Posterior cingulate gyrus (tissue), 11 donors: Measurements from ENCODE around the gene LAMB4.

Experiments used
- DNase-seq, 10 donors: peaks; one replicate each; pipeline versions ENCODE4 v3.0.0 to v3.0.0-alpha.2; 2020 to 2021; ENCODE audit warnings: mixed read lengths in 3 of 10
- intact Hi-C: fragments of 100-400 bp; cut with DNase I; formaldehyde crosslinking; loops from one replicate; pipeline ENCODE4 v1.15.1; 2023

Gene LAMB4

GRCh38 chr7:108144931-108145330 lies 14.8 kb upstream of the LAMB4 start:
- intact Hi-C loops = loop anchor here (5.0 to 10.0 kb wide), 2 partner anchors 38 to 400 kb away; partner anchors contain the start of gene CBLL1
- DNase-seq = no peak

GRCh38 chr7:108143658-108144420 lies 13.7 kb upstream of the LAMB4 start:
- DNase-seq = no peak
- intact Hi-C loops = loop anchor here (10.0 kb wide), 1 partner anchor 399 kb away; the partner anchor contains the start of gene CBLL1

DNA sequence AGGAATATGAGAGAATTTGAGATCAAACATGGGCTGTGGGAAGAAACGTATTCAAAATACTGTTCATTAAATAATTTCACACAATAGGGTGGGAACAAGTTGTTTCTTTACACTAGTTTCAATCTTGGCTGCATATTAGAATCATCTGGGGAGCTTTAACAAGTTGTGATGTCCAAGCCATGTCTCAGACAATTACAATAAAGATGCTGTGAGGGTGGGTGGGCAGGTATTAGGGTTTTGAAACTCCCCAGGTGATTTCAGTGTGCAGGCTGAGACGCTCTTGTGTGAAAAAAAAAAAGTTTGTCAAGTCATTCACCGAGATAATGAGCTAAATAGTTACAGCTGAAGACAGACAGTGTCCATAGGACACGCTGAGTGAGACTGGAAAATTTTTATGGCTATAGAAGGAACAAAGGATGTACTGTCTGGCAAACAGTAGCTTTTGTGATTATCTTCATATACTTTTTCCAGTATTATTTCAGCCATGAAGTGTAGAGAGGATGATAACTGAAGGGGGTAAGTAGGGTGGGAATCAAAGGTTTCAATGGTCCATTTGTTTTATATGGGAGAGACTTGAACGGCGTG lies 12.6 kb upstream of the LAMB4 start:
- DNase-seq = no peak
- intact Hi-C loops = loop anchor here (10.0 kb wide), 1 partner anchor 398 kb away; the partner anchor contains the start of gene CBLL1

DNA sequence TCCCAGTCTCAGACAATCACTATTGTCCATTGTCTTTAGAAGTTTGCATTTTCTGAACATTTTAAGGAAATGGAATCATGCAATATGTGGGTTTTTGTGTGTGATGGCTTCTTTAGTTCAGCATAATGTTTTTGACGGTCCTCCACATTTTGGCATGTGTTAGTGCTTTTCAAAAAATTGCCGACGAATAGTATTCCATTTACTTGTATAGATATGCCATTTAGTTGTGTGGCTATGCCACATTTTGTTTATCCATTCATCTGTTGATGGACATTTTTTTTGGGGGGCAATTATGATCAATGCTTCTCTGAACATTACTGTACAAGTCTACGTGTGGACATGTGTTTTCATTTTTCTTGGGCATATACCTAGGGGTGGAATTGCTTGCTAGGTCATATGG lies 12.0 kb upstream of the LAMB4 start:
- intact Hi-C loops = loop anchor here (10.0 kb wide), 1 partner anchor 397 kb away; the partner anchor contains the start of gene CBLL1
- no peak for DNase-seq

GRCh38 chr7:108140671-108141070 lies 10.5 kb upstream of the LAMB4 start:
- DNase-seq = no peak
- intact Hi-C loops = loop anchor here (10.0 kb wide), 1 partner anchor 396 kb away; the partner anchor contains the start of gene CBLL1

GRCh38 chr7:108138911-108139310 lies 8.8 kb upstream of the LAMB4 start:
- DNase-seq = no peak
- intact Hi-C loops = no loop called here

DNA sequence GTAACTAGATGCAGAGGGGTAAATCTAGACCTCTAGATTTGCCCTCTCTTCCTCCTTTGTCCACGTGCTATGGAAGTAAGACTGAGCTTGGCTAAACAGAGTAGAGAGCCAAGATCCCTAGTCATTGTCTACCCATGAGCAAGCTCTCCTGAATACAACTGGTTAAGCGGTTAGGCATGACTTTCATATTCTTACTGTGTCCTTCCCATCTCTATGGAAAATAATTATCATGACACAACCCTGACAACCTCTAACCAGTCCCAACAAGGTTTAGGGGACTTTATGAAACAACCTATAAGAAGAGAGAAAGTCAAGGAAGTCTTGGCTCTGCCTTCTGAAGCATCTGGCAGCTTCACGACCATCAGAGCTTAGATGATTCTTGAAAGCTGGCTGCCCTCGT lies 7.8 kb upstream of the LAMB4 start:
- intact Hi-C loops = no loop called here
- no peak for DNase-seq

- intact Hi-C loops = no loop called here
- DNase-seq = no peak
These were observed 6.9 kb upstream of the LAMB4 start for GRCh38 chr7:108137040-108137439.

DNA sequence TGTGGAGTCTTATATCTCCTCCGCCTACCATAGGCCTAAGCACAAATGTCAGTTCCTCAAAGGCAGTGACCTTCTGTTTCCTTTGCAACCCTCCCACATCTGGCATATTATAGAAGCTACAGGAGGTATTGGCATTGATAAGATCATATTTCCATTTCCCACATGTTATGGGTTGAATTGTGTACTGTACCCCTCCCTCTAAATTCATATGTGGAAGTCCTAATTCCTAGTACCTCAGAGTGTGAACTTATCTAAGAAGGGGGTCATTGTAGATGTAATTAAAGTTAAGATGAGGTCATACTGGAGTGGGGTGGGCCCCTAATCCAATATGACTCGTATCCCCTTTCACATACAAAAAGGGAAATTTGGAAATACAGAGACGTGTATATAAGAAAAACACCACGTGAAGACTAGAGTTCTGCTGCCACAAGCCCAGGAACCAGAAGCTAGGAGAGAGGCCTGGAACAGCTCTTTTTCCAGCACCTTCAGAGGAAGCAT lies 6.1 kb upstream of the LAMB4 start:
- no peak for DNase-seq
- intact Hi-C loops = no loop called here

- intact Hi-C loops = no loop called here
- no peak for DNase-seq
These were observed 5.5 kb upstream of the LAMB4 start for GRCh38 chr7:108135446-108136190.

DNA sequence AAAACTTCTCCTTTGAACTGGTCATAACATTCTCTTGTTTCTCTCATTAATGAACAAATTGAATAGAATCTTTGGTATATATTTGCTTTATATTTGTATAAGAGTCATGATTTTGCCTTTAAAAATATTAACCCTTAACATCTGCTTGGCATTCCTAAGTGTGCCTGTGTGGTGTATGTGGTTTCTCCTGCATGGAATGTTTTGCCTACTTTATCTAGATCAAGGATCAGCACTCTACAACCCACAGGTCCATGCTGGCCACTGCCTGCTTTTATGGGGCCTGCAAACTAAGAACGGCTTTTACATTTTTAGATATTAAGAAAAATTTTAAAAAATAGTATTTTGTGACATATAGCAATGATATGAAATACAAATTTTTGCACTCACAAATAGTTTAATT lies 4.3 kb upstream of the LAMB4 start:
- DNase-seq = no peak
- intact Hi-C loops = no loop called here

DNA sequence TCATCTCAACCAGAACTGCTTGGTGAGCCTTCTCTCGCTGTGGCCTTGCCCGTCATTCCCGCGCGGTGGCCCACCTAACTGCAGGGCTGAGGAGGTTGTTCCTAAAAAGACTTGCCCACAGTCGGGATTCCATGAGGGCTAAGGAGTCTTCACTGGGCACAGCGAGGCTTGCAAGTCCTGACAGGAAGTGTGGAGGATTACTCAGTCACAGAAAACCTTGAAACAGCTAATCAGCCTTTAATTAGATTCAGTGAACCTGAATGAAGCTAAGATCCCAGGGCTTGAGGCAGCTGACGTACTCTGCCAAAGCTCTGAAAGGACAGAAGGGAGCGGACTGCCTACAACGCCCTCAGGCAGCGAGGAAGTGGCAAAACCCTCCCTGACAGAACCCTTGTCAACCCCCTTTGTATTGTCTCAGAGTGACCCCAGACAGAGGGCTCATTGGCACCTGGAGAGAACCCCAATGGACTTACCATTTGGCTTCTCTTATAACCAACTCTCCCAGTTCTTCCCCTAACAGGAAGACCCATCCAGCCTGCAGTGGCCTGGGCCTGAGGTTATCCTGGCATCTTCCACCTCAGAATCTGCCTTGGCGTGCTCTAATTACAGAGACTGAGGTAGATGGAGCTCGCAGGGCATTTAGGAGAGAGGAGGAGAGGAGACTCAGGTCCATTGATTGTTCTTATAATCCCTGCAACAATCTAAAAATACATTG lies 2.5 kb upstream of the LAMB4 start:
- peak in 2 of 10 donors; percentile 65 to 70 for DNase-seq
- intact Hi-C loops = no loop called here

GRCh38 chr7:108129018-108129965 lies 869 bp downstream of the LAMB4 start:
- no peak for DNase-seq
- intact Hi-C loops = no loop called here

GRCh38 chr7:108128514-108128913 lies 1.6 kb downstream of the LAMB4 start:
- no peak for DNase-seq
- intact Hi-C loops = no loop called here

DNA sequence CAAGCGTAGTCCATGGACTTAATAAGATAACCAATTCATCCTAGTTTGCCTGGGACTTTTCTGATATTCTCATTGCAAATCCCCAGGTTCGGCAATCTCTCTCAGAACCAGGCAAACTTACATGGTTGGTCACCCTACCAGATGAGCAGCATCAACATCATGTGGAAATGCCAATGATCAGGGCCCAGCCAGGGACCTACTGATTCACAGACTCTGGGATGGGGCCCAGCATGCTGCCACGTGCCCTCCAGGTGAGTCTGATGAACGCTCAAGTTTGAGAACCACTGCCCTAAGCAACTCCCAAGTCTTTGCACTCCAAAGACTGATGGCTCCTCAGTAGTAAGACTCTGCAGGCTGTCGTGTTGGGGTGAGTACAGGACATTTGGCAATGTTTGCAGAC lies 2.7 kb downstream of the LAMB4 start:
- DNase-seq = no peak
- intact Hi-C loops = no loop called here

DNA sequence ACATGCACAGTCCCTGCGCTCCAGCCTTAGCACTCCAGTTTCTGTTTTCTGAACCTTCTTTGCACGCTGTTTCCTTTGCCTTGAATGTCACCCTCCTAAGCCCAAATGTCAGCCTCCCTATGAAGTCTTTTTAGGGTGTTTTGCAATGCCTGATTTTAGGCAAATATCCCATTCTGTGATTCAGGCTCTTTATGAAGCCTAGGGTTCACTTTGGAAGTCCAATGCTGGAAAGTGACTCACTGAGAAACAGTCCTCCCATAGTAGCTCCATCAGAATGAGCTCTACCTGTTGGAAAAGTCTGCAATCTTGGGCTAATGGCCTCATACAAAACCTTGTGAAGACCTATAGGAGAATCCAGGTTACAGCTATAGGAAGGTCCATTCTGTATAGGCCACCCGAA lies 5.3 kb downstream of the LAMB4 start:
- intact Hi-C loops = no loop called here
- DNase-seq = no peak

GRCh38 chr7:108122181-108122580 lies 8.0 kb downstream of the LAMB4 start:
- intact Hi-C loops = no loop called here

DNA sequence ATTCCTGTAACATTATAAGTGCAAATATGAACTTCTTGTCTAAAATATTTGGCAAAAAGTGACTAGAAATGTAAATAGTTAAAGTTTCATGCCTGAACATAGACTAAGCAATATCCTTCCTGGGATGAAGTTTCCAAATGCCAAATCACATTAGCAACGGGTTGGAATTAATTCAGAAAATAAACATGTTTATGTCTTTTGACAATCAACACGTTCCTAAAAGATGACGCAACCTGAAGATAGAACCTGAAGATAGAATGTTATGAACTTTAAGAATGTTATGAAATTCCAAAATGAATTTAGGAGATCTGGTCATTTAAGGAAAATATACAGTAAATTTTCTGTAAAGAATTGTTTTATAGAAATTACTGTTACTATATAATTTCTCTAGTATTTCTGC lies 9.2 kb downstream of the LAMB4 start:
- intact Hi-C loops = no loop called here
- DNase-seq = no peak

More at GRCh38 chr7:108122181-108122580, 8.0 kb downstream of the LAMB4 start:
- no peak for DNase-seq

GRCh38 chr7:108120196-108120595 lies 10.0 kb downstream of the LAMB4 start:
- DNase-seq = no peak
- intact Hi-C loops = no loop called here
